Measurements from ENCODE around the gene ZNF43.
"Not testable (repeated sequence)": the region's sequence is repeated elsewhere in the genome, so short reads cannot be mapped to it uniquely, and the experiment has no call there.

The ZNF43 gene

GRCh38 chr19:21835810-21836444 lies at the start of gene ZNF43:
ZNF43 (minus strand) TSS chr19:21836182; CDS start chr19:21836038, 144 bp downstream.
- DNase-seq (ENCODE audit: low spot score), result peak; percentile 61

DNA sequence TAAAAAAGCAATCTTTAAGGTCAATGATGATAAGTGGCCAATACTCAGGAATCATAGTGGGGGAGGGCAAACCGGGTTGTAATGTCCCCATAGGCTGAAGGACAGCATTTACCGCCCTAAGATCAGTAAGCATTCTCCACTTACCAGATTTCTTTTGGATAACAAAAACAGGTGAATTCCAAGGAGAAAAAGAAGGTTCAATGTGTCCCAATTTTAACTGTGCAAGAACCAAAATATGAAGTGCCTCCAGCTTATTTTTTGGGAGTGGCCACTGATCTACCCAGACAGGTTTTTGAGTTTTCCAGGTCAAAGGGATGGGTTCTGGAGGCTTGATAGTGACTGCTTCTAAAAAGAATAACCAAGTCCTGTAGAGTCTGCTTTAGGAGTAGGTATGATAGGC lies 49.5 kb upstream of the ZNF43 start:
- not testable (repeated sequence) for DNase-seq (ENCODE audit: low spot score)

- DNase-seq (ENCODE audit: low spot score), result not testable (repeated sequence)
These were observed 48.8 kb upstream of the ZNF43 start for GRCh38 chr19:21884786-21885185.

- no peak for DNase-seq (ENCODE audit: low spot score)
These were observed 47.5 kb upstream of the ZNF43 start for GRCh38 chr19:21883516-21883915.

DNA sequence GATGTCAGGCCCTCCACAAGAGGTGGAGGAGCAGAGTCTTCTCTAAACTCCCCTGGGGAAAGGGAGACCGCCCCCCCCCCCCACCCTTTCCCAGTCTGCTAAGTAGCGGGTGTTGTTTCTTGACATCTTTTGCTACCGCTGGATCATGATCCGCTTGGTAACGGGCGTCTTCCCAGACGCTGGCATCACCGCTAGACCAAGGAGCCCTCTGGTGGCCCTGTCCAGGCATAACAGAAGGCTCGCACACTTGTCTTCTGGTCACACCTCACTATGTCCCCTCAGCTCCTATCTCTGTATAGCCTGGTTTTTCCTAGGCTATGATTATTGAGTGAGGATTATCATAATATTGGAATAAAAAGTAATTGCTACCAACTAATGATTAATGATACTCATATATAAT lies 44.8 kb upstream of the ZNF43 start:
- DNase-seq (ENCODE audit: low spot score), result not testable (repeated sequence)

DNA sequence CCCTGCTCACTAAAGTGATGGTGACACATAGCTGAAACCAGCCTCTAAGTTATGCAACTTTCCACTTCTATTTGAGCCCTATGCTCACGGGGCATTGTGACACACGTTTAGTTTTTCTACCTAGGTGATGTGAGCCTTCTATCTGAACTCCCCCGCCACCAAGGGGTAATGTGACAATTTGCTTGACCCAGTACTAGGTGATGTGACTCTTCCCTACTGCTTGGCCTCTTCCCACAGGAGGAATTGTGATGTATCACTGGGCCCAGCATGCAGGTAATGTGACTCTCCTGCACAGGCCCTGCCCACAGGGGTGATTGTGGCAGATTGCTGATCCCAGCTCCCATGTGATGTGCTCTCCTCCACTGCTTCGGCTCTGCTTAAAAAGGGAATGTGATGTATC lies 42.7 kb upstream of the ZNF43 start:
- no peak for DNase-seq (ENCODE audit: low spot score)

DNA sequence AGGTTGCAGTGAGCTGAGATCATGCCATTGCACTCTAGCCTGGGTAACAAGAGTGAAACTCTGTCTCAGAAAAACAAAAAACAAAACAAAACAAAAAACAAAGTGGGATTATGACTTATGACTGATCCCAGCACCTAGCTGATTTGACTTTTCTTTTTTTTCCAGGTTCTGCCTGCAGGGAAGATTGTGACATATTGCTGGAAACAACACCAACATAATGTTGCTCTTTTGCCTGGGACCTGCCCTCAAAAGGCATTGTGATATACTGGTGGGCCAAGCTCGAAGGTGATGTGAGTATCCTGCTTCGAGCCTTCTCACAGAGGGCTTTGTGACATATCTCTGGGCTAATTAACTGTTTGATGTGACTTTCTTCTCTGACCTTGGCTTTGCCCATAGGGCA lies 42.0 kb upstream of the ZNF43 start:
- no peak for DNase-seq (ENCODE audit: low spot score)

- DNase-seq (ENCODE audit: low spot score), result not testable (repeated sequence)
These were observed 40.6 kb upstream of the ZNF43 start for GRCh38 chr19:21876608-21877007.

DNA sequence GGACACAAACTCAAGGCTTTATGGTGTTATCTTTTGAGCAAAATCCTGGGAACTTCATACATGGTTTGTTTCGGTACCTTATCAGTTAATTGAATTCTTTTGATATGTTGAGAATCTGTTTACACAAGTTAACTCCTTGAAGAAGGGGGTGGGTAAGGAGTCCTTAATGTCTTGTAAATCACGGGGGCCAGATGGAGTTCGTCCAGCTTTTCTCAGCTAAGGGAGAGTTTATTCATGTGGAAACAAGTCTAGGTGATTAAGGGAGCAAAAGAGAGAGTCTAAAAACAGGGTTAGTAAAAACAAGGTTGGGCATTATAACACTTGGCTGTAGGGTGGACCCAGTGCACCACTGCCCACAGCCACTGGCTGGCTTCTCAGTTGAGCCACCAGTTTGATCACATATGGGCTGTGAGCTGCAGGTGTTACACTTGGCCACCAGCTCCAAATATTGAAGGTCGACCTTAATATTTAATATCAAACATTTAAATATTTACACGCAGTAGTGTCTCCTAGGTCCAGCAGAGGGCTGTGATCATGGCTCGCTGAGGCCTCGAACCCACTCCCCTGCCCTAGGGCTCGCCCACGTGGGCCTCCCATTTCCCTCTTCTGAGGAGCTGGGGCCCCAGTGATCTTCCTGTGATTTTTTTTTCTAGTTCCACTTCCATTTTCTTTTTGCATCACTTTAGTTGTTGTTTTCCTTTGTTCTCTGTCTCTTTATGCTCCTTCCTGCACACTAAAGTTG lies 21.0 kb upstream of the ZNF43 start:
- DNase-seq (ENCODE audit: low spot score), result no peak

DNA sequence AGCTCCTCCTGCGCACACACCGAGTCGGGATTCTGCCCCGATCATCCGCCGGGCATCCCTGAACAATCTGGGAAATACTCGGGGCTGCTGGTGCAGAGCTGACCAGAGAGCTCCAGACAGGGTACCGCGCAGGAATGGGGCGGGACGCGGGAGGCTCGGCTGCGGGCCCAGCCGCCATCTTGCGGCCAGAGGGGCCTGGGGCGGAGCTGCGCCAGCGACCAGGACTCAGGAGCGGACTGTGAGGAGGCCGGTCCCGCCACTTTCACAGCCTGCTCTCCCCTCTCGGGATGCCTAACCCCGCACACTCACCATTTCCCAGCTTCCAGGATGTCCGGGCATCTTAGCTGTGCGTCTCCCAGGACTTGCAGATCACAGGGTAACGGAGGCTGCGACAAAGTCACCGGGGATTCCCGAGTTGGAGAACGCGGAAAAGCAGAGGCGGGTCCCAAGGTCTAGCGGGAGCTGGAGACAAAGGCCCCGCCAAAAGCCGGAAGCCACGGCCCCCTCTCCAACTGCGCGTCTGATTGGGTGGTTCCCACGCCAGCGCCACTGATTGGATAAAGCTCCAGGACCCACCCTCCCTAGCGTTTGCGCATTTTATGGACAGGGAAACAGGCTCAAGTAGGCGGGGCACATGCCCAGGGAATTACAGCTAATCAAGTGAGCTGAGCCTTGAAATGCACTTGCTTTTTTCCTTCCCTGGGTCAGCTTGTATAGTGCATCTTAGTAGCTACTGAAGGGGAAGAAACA lies 15.8 kb upstream of the ZNF43 start:
- peak; percentile 86 for DNase-seq (ENCODE audit: low spot score)

GRCh38 chr19:21850656-21851255 lies 14.8 kb upstream of the ZNF43 start:
- no peak for DNase-seq (ENCODE audit: low spot score)

GRCh38 chr19:21848706-21849105 lies 12.7 kb upstream of the ZNF43 start:
- DNase-seq (ENCODE audit: low spot score), result no peak

DNA sequence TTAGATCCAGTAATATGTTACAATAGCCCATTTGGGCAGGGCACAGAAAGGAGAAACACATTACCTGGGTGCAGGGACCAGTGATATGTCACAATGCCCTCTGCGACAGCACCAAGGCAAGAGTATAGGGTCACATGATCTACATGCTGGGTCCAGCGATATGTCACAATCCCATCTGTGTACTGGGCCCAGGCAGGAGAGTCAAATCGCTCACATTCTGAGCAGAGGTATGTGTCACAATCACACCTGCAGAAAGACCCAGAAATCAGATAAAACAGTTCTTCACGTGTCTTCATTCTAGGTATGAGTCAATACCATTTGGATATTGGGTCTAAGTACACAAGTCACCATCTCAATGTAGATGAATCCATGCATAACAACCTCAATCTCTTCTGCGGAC lies 7.1 kb upstream of the ZNF43 start:
- DNase-seq (ENCODE audit: low spot score), result no peak

DNA sequence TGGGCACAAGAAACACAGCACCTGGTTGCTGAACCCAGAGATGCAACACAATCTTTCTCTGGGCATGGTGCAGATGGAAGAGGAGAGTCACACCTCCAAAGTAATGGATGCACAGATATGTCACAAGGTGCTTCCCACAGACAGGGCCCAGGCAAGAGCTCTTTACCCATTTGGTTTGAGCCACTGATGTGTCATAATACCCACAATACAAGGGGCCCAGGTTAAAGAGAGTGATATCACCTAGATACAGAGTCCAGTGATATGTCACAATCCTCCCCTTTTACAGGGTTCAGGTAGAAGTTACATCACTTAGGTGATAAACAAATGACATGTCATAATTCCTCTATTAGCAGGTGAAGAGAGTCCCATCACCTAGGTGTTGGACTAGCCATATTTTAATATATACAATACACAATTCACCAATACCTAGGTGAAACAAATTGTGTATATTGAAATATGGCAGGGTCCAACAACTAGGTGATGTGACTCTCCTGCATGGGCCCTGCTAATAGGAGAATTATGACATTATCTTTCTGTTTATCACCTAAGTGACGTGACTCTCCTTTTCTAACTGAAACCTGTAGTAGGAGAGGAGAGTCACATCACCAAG lies 5.6 kb upstream of the ZNF43 start:
- DNase-seq (ENCODE audit: low spot score), result no peak

GRCh38 chr19:21841081-21841480 lies 5.1 kb upstream of the ZNF43 start:
- no peak for DNase-seq (ENCODE audit: low spot score)

DNA sequence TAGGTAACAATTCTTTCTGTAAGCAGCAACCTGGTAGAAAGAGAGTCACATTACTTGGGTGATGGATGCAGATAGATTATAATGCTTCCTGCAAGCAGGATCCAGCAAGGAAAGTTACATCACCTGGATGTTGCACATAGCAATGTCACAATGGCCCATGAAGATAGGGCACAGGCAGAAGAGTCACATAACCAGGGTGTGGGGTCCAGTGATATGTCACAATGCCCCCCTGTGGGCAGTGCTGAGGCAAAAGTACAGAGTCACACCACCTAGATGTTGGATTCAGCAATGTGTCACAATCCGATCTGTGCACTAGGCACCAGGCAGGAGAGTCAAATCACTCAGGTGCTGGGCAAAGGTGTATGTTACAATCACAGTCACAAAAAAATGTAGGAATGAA lies 4.0 kb upstream of the ZNF43 start:
- DNase-seq (ENCODE audit: low spot score), result no peak

GRCh38 chr19:21838646-21839045 lies 2.7 kb upstream of the ZNF43 start:
- DNase-seq (ENCODE audit: low spot score), result no peak

DNA sequence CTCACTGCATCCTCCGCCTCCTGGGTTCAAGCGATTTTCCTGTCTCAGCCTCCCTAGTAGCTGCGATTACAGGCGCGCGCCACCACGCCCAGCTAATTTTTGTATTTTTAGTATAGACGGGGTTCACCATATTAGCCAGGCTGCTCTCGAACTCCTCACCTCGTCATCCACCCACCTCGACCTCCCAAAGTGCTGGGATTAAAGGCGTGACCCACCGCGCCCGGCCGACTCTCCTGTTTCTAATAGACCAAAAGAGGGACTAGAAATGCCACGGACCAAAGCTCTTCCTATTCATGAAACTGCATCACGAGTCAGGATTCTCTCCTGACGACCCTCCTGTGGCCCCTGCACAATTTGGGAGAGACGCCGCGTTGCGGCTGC lies 563 bp downstream of the ZNF43 start:
- no peak for DNase-seq (ENCODE audit: low spot score)

- DNase-seq (ENCODE audit: low spot score), result no peak
These were observed 2.2 kb downstream of the ZNF43 start for GRCh38 chr19:21833733-21834132.

DNA sequence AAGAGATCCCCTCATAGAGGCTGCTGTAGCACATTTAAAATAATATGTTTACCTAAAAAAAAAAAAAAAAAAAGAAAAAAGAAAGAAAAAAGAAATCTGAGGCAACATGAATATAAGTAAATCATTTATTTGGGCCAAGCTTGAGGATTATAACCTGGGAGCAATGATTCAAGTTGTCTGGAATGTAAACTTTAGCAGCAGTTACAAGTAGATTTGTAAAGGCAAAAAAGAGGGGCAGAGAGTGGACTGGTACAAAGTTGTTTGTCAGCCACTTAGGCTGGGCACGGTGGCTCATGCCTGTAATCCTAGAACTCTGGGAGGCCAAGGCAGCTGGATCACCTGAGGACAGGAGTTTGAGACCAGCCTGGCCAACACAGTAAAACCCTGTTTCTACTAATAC lies 11.3 kb downstream of the ZNF43 start:
- DNase-seq (ENCODE audit: low spot score), result no peak

DNA sequence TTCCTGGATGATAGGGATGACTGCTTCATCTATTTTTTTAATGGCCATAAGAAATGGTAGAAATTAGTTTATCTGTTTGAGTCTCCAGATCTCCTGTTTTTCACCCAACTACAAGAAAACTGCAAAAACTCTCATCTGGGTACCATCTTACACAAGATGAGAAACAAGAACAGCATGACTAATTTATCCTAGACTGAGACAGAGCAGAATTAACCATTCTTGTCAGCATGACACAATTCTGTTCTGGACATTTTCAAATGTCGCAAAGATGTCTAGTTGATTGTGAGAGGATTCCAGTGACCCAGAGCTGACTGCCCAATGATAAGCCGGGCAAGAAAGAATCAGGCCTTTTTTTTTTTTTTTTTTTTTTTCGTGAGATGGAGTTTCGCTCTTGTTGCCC lies 12.8 kb downstream of the ZNF43 start:
- no peak for DNase-seq (ENCODE audit: low spot score)

GRCh38 chr19:21812448-21812847 lies 23.5 kb downstream of the ZNF43 start:
- DNase-seq (ENCODE audit: low spot score), result no peak
